Smooth muscle cell of the umbilical artery (primary cell): ENCODE measurements around the gene PIK3CD. TPM values are rescaled to one million over a fixed set of nuclear protein-coding genes. Genes with fewer than 3 reads are reported as not detected.

ENCODE experiments used
- total RNA-seq: library from RNA; depleted of rRNA; stranded (reverse); fragments of >200 nt; gene quantifications from 2 replicates; pipeline ENCODE4 v1.2.3, GENCODE V29; 2014

Gene PIK3CD
- 5.3 and 14.6 TPM in 2 replicates for total RNA-seq

GRCh38 chr1:9651565-9652378, at the start of gene PIK3CD:
Gene PIK3CD, plus strand, starts transcription at chr1:9651731. Its CDS starts 58,725 bp downstream, at chr1:9710456.

Other genes starting within 250 kb of the PIK3CD start
- gene SLC25A33, start 112.3 kb upstream of the PIK3CD start, total RNA-seq: 6.2 and 7.1 TPM in 2 replicates
- 3.6 and 8.1 TPM in 2 replicates for gene TMEM201, start 62.8 kb upstream of the PIK3CD start, total RNA-seq
- 167 and 210 TPM in 2 replicates for gene CLSTN1, start 172.2 kb downstream of the PIK3CD start, total RNA-seq